Measurements from ENCODE around the gene FEZF2.

The FEZF2 gene

DNA sequence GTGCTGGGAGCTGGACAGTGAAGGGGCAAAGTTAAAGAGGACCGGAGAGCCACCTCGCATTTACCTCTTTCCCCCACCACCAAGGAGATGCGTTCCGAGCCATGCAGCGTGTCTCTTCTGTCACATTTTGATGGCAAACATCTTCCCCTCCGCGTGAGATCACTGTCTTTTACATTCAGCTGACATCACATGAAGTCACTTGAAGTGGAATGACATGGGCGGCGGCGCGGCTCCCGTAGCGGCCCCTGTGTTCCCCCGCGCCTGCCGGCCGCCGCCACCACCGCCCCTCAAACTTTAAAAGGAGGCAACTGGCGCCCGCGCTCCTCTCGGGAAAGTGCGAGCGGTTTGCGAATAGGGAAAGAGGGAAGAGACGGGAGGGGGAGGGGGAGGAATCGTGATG is at the start of gene FEZF2:
Gene FEZF2, minus strand, starts transcription at position 336 of the 400 bp plus-strand sequence. CDS start 682 bp downstream, outside the sequence.
- DNase-seq, result no peak

DNA sequence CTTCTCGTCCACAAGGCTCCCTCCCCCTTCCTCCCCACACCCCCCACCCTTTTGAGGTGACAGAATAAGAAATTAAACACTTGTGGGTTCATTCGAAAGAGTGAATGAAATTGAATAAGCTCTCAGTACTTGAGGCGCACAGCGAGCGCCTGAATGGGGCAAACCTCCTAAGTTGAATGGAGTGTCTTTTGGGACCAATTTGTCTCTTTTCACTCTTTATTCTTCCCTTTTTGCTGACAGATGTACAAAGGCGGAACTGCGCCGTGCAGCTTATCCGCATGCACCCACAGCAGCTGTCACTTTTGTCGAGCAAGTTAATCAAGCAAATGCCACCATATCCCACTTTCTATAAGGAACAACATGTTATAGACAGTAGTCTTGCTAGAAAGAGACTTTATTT is 47.9 kb upstream of the FEZF2 start:
- DNase-seq, result no peak

DNA sequence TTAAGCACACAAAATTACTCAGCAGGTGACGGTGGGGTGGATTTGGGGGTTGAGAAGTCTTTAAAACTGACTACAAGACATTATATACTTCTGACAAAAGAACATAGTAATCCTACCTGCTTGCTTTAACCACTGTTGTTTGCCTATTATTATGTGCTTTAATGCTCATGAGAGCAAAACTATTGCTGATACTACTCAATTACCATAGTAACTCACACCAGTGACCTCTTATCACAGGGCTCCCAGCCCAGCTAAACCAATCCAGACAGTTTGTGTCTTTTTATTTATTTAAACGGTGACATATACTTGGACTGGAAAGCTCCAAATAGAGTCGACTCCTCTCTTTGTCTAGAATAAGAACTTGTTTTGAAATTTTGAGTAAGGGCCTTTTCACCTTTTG is 42.8 kb upstream of the FEZF2 start:
- DNase-seq, result no peak

DNA sequence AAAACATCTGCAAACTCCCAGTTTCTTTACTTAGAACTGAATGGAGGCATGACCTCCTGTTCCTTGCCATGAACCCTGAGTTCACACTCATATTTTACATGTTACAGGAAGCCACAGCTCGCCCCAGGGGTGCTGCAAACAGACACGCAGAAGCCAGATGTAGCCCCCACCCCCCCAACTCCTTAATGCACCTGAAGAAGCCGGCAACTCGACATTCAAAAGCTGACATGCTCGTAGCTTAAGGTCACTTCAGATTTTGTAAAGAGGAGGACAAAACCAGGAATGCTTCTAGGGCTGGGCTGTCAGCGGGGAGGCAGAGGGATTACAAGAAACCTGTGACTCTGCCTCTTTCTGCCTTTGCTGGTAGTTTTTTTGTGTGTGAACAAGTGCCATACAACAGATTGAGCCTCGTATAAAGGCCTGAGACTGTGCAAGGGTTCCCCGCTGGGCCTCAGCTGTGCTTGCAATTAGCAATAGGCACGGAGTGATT is 42.0 kb upstream of the FEZF2 start:
- no peak for DNase-seq

DNA sequence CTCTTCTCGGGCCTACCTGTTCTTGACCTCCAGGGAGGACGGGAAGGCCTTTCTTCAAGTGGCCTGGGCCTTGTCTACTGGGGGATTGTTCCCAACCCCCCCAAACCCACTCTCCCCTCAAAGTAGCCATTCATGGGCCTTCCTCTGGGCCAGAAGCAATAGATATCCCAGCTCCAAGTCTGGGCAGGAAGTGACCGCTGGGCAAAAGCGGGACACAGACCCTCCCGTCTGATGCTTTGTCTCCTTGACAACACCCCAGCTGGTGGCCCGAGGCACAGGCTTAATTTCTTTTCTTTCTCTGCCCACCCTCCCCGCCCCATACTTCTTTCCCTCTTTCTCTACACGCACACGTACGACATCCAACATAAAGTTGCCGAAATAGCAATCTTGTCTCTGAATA is 41.4 kb upstream of the FEZF2 start:
- no peak for DNase-seq

DNA sequence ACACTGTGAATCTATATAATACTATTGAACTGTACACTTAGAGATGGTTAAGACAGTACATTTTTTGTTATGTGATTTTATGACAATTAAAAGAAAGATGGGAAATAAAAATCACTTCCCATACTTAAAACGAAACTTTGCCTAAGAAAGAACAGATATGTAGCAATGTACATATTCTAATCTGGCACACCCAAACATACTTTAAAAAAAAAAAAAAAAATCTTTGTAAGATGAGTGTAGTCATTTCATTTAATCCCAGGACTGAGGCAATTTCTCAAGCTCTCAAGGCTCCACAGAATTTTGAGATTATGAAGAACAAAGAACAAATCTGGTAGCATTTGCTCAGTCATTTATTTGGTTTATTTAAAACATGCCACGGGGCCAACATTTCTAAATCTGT is 40.3 kb upstream of the FEZF2 start:
- no peak for DNase-seq

DNA sequence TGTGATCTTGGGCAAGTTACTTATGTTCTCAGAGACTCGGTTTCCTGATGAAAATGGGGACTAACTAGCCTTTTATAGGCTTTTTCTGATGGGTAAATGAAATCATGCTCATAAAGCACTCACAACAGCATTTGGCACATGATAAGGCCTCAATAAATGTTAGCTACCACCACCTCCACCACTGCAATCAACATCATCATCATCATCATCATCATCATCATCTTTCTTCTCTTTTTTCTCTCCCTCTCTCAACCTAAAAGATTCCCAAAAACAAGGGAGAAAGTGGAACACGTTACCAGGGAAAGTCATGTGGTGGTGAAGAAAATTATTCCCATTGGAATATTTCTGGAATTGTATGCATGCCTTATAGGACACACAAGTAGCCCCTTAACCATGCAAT is 33.6 kb upstream of the FEZF2 start:
- no peak for DNase-seq

DNA sequence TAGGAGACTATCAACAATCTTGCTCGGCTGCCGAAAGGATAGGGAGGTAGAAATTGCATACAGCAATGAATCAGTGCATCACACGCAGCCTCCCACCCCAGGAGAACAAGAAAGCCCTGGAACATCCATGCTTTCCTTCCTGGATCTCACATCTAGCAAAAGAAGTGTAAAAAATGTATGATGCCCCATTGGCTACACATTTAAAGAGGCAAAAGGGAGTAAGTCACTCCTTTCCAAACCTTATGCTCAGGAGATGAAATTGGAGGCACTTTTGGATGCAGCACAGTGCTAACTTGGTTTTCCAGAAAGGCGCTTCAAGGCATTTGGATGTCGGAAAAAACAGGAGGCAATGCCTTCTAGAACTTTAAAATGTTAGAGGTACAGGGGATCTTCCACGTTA is 32.2 kb upstream of the FEZF2 start:
- no peak for DNase-seq

DNA sequence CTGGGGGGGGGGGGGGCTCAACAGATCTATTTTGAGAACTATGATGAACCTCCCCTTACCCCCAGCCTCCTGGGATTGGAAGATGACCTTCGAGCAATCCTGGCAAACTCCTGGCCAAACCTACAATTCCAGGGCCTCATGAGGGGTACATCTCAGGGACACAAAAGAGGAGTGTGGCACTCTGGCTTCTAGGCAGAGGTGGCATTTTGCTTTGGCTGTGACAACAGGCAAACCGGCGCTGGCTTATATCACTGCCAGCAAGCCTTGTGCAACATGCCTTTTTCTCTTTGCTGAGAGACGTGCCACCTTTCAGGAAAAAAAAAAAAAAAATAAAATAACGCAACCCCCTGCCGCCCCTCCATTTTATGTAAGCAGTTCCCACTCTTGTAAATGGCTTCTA is 31.8 kb upstream of the FEZF2 start:
- DNase-seq, result no peak

DNA sequence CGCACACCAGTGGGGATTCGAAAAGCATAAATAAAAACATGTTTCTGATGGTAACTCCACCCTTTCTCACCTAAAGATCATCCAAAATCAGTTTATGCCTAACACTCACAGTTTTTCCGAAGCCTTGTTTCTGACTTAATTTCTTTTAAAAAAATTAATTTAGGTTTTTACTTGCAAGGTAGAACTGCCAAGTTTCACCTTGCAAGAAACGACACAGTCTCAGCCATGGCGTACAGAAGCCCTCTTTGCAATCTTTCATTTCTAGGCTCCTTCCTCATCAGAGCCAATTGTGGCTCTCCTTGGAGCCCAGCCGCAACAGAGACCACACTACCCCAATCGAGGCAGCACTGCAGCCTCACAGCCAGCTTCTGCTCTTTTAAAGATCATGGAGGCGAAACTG is 31.0 kb upstream of the FEZF2 start:
- DNase-seq, result no peak

DNA sequence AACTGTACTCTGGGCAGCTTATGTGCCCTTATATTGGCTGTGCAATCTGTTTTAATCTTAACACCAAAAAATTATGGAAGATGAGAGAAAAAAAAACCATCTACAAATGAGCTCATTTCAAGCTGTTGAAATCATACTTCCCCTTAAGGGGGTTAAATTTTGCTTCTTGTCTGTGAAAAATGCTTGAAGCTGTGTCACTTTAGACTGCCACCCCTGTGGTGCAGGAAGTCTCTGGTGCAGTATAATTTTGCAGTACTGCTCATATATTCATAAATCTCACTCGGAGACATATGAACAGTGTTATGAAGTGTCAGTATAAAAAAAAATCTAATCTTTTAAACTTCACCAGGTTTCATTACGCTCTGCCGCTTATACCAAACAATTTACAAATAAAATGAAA is 30.4 kb upstream of the FEZF2 start:
- no peak for DNase-seq

DNA sequence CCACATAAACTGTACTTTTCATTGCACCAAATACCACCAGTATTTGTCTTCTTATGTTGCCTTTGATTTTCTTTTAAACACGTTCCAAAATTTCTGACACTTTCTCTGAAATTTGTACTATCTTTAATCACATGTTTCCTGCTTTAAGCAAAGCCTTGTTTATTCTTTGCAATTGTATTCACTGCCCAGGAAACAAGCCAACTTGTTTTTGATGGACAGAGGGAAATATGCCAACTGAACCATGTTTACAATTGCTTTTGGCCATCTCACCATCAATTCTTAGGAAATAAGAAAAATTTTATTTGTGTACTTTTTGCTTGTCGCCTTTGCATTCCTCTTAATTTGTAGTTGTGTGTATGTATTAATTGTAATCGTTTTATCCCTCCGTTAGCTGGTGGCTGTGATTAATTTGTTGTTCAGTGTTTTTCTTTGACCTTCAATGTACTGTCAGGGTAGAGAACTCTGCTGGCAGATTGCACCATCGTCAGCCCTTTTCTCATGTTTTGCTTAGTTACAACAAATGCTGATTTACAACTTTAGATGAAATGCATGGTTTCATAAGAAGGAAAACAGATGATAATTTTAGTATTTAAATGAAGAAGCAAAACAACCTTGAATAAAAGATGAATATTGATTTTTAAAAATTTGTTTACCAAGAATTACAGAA is 19.4 kb upstream of the FEZF2 start:
- DNase-seq, result no peak

DNA sequence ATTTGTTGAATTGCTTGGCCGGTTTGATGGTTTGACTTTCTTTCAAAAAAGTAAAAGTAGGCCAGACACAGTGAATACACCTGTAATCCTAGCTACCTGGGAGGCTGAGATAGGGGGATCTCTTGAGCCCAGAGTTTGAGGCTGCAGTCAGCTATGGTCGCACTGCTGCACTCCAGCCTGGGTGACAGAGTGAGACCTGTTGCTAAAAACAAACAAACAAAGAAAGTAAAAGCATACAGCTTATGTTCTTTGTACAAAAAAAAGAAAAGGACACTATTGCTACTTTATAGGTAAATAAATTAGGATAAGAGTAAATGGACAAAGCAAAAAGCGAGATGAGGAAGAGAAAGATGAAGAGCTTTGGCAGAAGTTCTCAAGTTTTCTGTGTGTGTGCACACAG is 13.9 kb upstream of the FEZF2 start:
- DNase-seq, result no peak

DNA sequence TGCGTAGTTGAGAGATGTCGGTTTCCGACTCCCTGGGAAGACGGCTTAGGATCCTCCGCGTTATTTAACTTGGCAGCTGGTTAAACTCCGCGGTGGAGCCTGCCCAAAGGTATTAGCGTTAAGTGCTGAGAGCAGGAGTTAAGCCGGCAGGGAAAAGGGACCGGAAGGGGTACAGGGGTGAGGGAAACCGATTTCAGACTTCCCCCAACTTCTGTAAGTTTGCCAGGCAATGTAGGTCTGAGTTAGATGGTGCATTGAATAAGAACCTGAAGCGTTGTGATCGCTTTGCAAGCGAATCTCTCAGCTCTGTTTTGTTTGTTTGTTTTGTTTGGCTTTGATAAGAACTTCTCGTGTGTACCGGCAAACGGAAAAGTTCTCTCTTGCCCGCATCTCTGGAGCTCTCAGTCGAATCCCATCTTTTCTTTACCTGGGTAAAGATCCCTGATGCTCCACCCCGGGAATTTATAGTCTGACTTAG is 6.0 kb upstream of the FEZF2 start:
- DNase-seq, result no peak

DNA sequence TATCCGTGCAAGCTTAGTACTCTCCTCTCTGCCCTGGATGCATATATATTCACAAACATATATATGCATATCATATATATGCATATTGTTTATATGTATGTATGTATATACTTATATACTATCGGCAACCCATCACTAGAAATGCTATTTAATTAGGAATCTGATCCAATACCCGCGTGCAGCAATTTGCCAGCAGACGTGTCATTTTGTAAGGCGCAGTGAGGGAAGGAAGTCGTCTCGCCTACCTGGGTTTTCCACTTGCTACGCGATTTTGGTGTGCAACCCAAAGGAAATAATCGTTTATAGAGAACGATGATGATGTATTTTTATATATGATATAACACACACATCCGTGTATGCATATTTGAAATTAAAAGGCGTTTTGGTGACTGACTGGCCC is 5.6 kb upstream of the FEZF2 start:
- no peak for DNase-seq

DNA sequence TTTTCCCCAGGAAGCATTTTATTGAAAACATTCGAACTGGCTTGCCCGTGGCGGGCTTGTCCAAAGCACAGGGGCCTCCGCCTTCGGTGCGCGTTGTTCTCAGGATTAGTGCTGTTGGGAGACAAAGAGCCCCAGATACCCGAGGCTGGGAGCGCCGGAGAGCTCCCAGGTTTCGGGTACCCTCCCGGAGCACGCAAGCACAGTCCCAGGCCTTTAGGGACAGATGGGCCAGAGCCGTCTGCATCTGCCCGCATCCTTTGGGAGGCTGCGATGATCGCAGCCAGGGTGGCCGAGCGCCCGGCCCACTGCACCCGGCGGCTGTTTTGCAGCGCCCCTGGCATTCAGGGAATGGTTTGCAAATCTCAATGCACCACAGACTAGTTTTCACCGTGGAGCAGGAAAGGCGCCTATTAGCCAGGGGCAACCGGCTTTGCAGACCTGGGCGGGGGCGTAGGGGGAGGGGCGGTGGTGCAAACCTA is 5.0 kb upstream of the FEZF2 start:
- no peak for DNase-seq

DNA sequence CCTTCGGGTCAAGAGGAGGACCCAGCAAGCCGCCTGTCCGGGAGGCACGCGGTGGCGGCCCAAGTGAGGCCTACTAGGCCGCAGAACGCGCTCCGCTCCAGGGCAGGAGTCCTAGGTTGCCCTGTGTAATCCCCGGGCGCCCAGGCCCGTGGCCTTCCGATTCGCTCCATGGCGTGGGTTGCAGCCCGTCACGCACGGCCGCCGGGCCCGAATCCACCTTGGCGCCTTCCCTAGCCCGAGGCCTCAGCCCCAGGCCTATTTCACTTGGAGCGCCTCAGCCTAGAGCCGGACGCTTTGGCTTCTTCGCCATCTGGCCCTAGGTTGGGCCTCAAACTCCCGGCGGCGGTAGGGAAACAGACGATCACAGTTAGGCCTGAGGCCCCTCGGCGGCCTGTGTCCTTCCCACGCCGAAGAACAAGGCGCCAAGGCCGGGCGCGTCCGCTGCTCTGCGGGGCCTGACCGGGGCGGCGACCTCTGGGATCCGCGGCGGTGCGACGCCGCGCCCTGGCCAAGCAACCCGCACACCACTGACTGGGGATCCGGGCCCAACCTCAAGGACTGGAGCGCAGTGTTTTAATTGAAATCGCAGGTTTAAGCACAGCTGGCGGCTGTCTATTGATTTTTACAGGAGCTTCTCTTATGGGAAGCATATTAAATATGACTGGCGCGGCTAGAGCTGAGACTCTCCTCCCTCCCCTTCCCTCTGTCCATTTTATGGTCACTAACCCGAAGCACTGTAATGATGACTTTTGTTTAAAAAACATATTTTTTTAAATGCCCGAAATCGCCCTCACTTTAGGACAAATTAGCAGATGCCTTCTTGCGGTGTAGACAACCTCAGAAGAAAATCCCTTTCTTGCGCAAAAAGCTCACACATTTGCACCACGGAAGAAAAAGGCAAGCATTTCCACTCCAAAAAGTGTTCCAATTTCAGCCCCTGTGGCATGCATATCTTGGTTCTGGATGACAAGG is 3.8 kb upstream of the FEZF2 start:
- DNase-seq, result no peak

DNA sequence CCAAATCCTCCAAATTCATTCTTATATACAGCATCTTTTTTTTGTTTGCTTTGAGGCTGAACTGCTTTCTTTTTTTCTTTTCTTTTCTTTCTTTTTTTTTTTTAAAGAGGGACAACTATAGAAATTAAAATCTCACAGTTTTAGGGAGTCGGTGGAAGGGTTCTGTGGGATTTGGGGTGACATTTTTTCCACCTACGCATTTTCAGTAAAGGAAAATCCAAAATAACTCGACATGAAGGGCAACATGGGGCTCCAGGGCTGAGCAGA is 3.0 kb upstream of the FEZF2 start:
- DNase-seq, result no peak

DNA sequence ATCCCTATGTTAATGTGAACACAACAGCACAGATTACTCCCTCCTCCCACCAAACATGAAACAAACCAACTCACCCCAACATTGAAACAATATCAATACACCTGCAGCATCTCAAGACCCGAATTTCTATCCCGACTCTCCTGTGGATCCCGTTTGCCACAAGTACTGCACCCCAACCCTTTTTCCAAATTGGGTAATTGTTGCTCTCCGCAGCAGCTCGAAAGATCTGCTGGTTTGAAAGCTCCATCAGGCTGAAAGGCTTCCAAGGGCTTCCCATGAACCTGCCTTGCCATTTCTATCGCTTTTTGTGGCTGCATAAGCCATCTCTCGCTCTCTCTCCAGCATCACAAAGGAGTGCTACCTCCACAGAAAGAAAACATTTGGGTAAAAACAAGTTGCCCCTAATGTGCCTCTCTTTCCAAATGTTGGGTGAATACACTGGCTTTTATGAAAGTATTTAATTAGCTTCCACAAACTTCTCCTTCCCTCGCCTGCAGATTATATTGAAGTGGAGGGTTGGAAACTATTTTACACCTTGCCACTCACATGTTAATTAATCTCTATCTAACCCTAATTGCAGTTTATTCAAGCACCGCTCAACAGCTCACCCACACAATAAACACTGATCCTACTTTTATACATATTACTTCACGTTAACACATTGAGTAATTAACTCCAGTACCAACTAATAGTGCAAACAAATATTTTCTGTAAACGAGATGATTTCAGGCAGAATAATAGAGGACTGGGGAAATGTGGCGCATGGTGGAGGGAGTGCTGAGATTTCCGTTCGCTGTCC is 2.5 kb upstream of the FEZF2 start:
- DNase-seq, result no peak

DNA sequence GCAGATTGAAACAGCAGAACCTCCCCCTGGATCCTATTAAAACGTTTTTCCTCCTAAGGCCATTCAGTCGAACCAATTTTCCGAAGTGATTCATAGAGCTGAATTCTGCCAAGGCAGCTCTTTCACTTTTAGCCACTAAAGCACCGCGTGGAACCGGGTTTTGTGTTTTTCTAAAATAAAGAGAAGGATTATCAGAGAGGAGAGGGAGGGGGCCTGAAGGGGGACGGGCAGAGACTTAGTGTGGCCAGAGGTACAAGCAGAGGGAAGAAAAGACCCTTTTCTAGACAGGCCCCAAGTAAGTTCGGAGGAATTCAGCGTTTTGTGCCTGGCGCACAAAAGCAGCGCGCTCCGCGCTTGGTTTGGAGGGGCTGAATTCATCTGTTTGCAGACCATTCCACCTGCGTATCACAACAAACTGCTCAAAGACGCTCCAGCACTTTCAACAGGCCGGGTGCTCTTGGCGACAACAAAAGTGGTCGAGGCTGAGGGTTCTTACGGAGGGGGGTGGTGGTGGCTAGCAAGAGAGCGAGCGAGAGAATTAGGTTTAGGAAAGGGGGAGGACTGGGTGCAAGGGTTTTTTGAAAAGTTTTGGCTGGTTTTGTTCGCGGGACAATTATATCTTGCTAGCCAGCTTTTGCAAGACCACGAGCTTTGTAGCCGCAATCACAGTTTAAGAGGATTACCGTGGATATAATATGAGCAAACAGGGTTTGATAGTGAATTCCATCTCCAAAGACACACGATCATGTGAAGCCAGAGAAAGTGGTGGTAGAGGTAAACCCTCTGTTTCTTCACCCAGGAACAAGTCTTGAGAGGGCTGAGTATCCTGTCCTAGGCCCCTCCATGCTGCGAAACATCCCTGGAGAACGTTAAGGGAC is 1.2 kb upstream of the FEZF2 start:
- no peak for DNase-seq

DNA sequence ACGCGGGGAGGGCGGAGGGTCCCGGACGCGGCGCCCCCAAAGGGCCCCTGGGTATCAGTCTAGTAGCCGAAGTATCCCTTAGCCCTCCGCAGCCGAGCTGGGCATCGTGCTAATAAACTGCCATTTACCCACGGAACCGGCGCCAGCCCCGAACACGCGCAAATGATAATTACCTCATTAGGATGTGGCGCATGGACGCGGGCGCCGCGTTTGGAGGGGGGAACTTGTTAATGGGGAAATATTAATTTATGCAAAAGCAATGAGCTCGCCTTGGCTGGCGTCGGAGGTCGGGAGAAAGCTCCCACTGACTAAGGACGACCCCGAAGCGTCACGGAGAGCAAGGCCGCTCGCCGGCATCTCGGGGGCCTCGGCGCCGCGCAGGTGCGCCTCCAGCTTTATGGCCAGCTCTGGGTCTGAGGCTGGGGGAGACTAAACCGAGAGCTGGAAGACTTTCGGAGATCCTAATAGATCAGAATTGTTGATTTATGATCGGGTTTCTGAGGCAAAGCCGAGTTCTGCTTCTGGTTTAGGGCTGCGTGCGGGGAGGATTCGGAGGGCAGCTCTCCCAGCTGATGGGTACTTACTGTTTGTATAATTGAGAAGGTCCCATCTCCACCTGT is 474 bp upstream of the FEZF2 start:
- no peak for DNase-seq

DNA sequence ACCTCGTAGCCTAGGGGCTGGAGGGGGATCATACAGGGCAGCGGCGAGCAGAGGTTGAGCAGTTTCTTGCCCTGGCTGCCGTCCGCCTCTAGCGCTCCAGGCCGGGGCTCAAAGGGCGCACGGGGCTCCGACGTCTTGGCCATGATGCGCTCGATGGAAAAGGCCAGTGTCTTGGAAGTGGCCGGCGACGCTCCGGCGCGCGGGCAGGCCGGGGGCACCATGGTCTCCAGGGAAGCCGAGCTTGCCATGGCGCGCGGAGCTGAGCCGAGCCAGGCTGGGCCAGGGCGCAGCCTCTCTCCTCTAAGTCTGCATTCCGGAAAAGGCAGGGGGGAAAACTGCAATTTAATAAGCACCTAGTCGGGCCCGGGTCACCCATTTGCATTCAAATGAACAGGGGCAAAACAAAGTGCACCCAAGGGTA is 719 bp downstream of the FEZF2 start:
- no peak for DNase-seq
